H9 (cell line): ENCODE measurements around the gene NHSL2. TPM values are rescaled to one million over a fixed set of nuclear protein-coding genes. Genes with fewer than 3 reads are reported as not detected.
A peak's percentile ranks its signal among the peaks of the same experiment; 100 is the strongest.

Experiments
- DNase-seq: peaks from one replicate; pipeline ENCODE4 v3.0.0-alpha.2; 2017
- H2AFZ ChIP-seq: one replicate; pipeline ENCODE4 v1.6.1; 2013; ENCODE audit warnings: mild to moderate bottlenecking, low read length, control low read depth, moderate library complexity
- H2AK5ac ChIP-seq: 2 replicates; pipeline ENCODE4 v1.6.1; 2013; ENCODE audit warnings: low read length, control low read depth, mixed read lengths; ENCODE audit not compliant: insufficient read length
- H2BK120ac ChIP-seq: one replicate; pipeline ENCODE4 v1.6.1; 2013; ENCODE audit warnings: low read depth, mild to moderate bottlenecking, low read length, control low read depth, inconsistent platforms; ENCODE audit not compliant: poor library complexity, severe bottlenecking
- H2BK12ac ChIP-seq: 2 replicates; pipeline ENCODE4 v1.6.1; 2013; ENCODE audit warnings: low read length, control low read depth, mixed read lengths, low read depth; ENCODE audit not compliant: insufficient read length
- H2BK15ac ChIP-seq: 2 replicates; pipeline ENCODE4 v1.6.1; 2013; ENCODE audit warnings: low read depth, low read length, control low read depth
- H2BK20ac ChIP-seq: one replicate; pipeline ENCODE4 v1.6.1; 2013; ENCODE audit warnings: low read depth, mild to moderate bottlenecking, low read length, control low read depth, inconsistent platforms; ENCODE audit not compliant: poor library complexity, severe bottlenecking
- H2BK5ac ChIP-seq: 2 replicates; pipeline ENCODE4 v1.6.1; 2013; ENCODE audit warnings: low read length, control low read depth, mixed read lengths; ENCODE audit not compliant: insufficient read length
- H3K14ac ChIP-seq: 2 replicates; pipeline ENCODE4 v1.6.1; 2013; ENCODE audit warnings: low read length, control low read depth; ENCODE audit not compliant: insufficient read depth
- H3K18ac ChIP-seq: 2 replicates; pipeline ENCODE4 v1.6.1; 2013; ENCODE audit warnings: low read depth, mild to moderate bottlenecking, mixed read lengths, low read length, control low read depth; ENCODE audit not compliant: insufficient read length
- H3K23ac ChIP-seq: 2 replicates; pipeline ENCODE4 v1.6.1; 2013; ENCODE audit warnings: low read length, control low read depth, mixed read lengths, low read depth; ENCODE audit not compliant: insufficient read length
- H3K23me2 ChIP-seq: 2 replicates; pipeline ENCODE4 v1.6.1; 2013; ENCODE audit warnings: low read depth, mild to moderate bottlenecking, mixed read lengths, low read length, control low read depth; ENCODE audit not compliant: insufficient read length, poor library complexity, severe bottlenecking
- H3K27ac ChIP-seq: 2 replicates; pipeline ENCODE4 v1.5.1; 2013; ENCODE audit warnings: low read length, control low read depth, mixed read lengths, low read depth; ENCODE audit not compliant: insufficient read length
- H3K27me3 ChIP-seq: 2 replicates; pipeline ENCODE4 v1.6.1; 2013; ENCODE audit warnings: low read length, control low read depth, inconsistent platforms; ENCODE audit not compliant: insufficient read depth
- H3K4ac ChIP-seq: 2 replicates; pipeline ENCODE4 v1.6.1; 2013; ENCODE audit warnings: low read depth, mild to moderate bottlenecking, control low read depth, inconsistent platforms, low read length, moderate library complexity
- H3K4me1 ChIP-seq: 2 replicates; pipeline ENCODE4 v1.6.1; 2013; ENCODE audit warnings: low read length, control low read depth, inconsistent platforms; ENCODE audit not compliant: insufficient read depth
- H3K4me2 ChIP-seq: 2 replicates; pipeline ENCODE4 v1.6.1; 2013; ENCODE audit warnings: low read length, control low read depth, mixed read lengths; ENCODE audit not compliant: insufficient read length, insufficient read depth
- H3K56ac ChIP-seq: 2 replicates; pipeline ENCODE4 v1.6.1; 2013; ENCODE audit warnings: low read depth, mild to moderate bottlenecking, mixed read lengths, low read length, control low read depth; ENCODE audit not compliant: insufficient read length
- H3K79me1 ChIP-seq: 2 replicates; pipeline ENCODE4 v1.6.1; 2013; ENCODE audit warnings: low read depth, mild to moderate bottlenecking, moderate library complexity, low read length, control low read depth, inconsistent platforms; ENCODE audit not compliant: insufficient read depth, poor library complexity, severe bottlenecking
- H3K79me2 ChIP-seq: 2 replicates; pipeline ENCODE4 v1.6.1; 2013; ENCODE audit warnings: low read length, control low read depth, inconsistent platforms; ENCODE audit not compliant: insufficient read depth
- H3K9ac ChIP-seq: 2 replicates; pipeline ENCODE4 v1.6.1; 2013; ENCODE audit warnings: low read length, control low read depth, mixed read lengths; ENCODE audit not compliant: insufficient read length; ENCODE audit errors: extremely low read depth
- H3K9me3 ChIP-seq: one replicate; pipeline ENCODE4 v1.6.1; 2013; ENCODE audit warnings: low read depth, low read length, inconsistent platforms; ENCODE audit not compliant: control insufficient read depth
- H3T11ph ChIP-seq: one replicate; pipeline ENCODE4 v1.6.1; 2013; ENCODE audit warnings: mild to moderate bottlenecking, low read length, control low read depth, inconsistent platforms
- H4K20me1 ChIP-seq: one replicate; pipeline ENCODE4 v1.6.1; 2013; ENCODE audit not compliant: control insufficient read depth, insufficient read length, insufficient read depth
- H4K5ac ChIP-seq: 2 replicates; pipeline ENCODE4 v1.6.1; 2013; ENCODE audit warnings: low read depth, mild to moderate bottlenecking, mixed read lengths, low read length, control low read depth; ENCODE audit not compliant: insufficient read length
- H4K8ac ChIP-seq: replicated peaks from 2 replicates; pipeline ENCODE4 v1.6.1; 2013; ENCODE audit warnings: low read length, control low read depth, mixed read lengths, low read depth; ENCODE audit not compliant: insufficient read length
- H4K91ac ChIP-seq: 2 replicates; pipeline ENCODE4 v1.6.1; 2013; ENCODE audit warnings: low read depth, mild to moderate bottlenecking, moderate library complexity, mixed read lengths, low read length, control low read depth; ENCODE audit not compliant: insufficient read length
- H3K27ac Mint-ChIP-seq, 3 experiments: 2 replicates in 2 of 3; 3 replicates in 1 of 3; pipeline ENCODE4 v1.8.0; 2020 to 2021; ENCODE audit warnings: mixed read lengths in 3 of 3, mild to moderate bottlenecking in 1 of 3, moderate library complexity in 1 of 3
- H3K27me3 Mint-ChIP-seq: 2 replicates; pipeline ENCODE4 v1.8.0; 2021; ENCODE audit warnings: low read depth, mild to moderate bottlenecking, moderate library complexity, mixed read lengths
- H3K36me3 Mint-ChIP-seq, 3 experiments: 2 replicates in 2 of 3; 3 replicates in 1 of 3; pipeline ENCODE4 v1.8.0; 2020 to 2021; ENCODE audit warnings: low read depth in 3 of 3, mixed read lengths in 3 of 3; ENCODE audit not compliant: insufficient read depth in 1 of 3
- H3K4me1 Mint-ChIP-seq, 2 experiments: 2 replicates each; pipeline ENCODE4 v1.8.0; 2020; ENCODE audit warnings: mixed read lengths in 2 of 2
- H3K4me3 Mint-ChIP-seq, 2 experiments: 2 replicates in 1 of 2; 3 replicates in 1 of 2; pipeline ENCODE4 v1.8.0; 2020 to 2021; ENCODE audit warnings: mild to moderate bottlenecking in 2 of 2, mixed read lengths in 2 of 2, moderate library complexity in 1 of 2
- H3K9me3 Mint-ChIP-seq, 2 experiments: 2 replicates in 1 of 2; 3 replicates in 1 of 2; pipeline ENCODE4 v1.8.0; 2020; ENCODE audit warnings: mild to moderate bottlenecking in 2 of 2, mixed read lengths in 2 of 2, moderate library complexity in 1 of 2
- CTCF ChIP-seq: fragments of 200-600 bp; sonication (generic); conservative IDR thresholded peaks from 3 replicates; pipeline ENCODE4 v1.8.0; 2021; ENCODE audit warnings: antibody characterized with exemption, mild to moderate bottlenecking
- WGBS: extraction: QIAGEN DNeasy Blood & Tissue Kit; methylation state at CpG from one replicate; pipeline ENCODE4 v1.1.7; 2013; ENCODE audit warnings: missing lambda C conversion rate, low lambda C conversion rate, mixed read lengths; ENCODE audit not compliant: insufficient read length; ENCODE audit errors: extremely low coverage; 5-methylcytosine and 5-hydroxymethylcytosine counted together
- total RNA-seq: library from RNA; stranded (reverse); gene quantifications from 2 replicates; pipeline ENCODE4 v1.2.1, GENCODE V29; 2021

Gene NHSL2
- total RNA-seq, 1 experiment from 2014 or later, result 6.4 TPM

GRCh38 chrX:72107841-72108595 is 197.4 kb downstream of the NHSL2 start:
- Mint-ChIP-seq H3K27ac (no peak overlapping the region), H3K4me3 (no peak overlapping the region), H3K36me3 (peaks cover 0 to 12% (median 2%) of the 10 kb centered on the region in 3 experiments; a peak in 4 of 7 replicates), H3K9me3 (peaks cover 75 to 79% of the 10 kb centered on the region in 2 experiments), H3K27me3 (no peaks in the 10 kb centered on the region; the same call in none of the 2 replicates), H3K4me1 (peaks cover 16 to 25% of the 10 kb centered on the region in 2 experiments)
- H3K9ac ChIP-seq, result no peak overlapping the region
- no peaks in the 10 kb centered on the region for H4K20me1 ChIP-seq
- H3K79me1 ChIP-seq, result no peaks in the 10 kb centered on the region
- no peak overlapping the region for H2BK12ac ChIP-seq
- H2AFZ ChIP-seq, result no peak overlapping the region
- H3K79me2 ChIP-seq, result no peaks in the 10 kb centered on the region
- no peak overlapping the region for H4K8ac ChIP-seq
- peaks cover 28% of the 10 kb centered on the region for H3K9me3 ChIP-seq
- no peak overlapping the region for H2BK120ac ChIP-seq
- no peak overlapping the region for H2BK5ac ChIP-seq
- H3K14ac ChIP-seq, result no peak overlapping the region
- no peak overlapping the region for H3K18ac ChIP-seq
- H2BK15ac ChIP-seq, result no peak overlapping the region
- H4K91ac ChIP-seq, result no peak overlapping the region
- no peak overlapping the region for H3K4me2 ChIP-seq
- peak; percentile 12 for DNase-seq
- H3K27me3 ChIP-seq, result no peaks in the 10 kb centered on the region
- no peak overlapping the region for H4K5ac ChIP-seq
- H3K23me2 ChIP-seq, result no peaks in the 10 kb centered on the region
- no peak for TF ChIP-seq CTCF
- WGBS, result no CpG with 5 or more reads among the region's 12 CpGs
- H2AK5ac ChIP-seq, result no peak overlapping the region
- no peak overlapping the region for H3K4ac ChIP-seq
- no peak overlapping the region for H3K27ac ChIP-seq
- H3T11ph ChIP-seq, result no peak overlapping the region
- no peak overlapping the region for H3K23ac ChIP-seq
- H3K4me1 ChIP-seq, result no peaks in the 10 kb centered on the region
- H3K56ac ChIP-seq, result no peak overlapping the region
- no peak overlapping the region for H2BK20ac ChIP-seq
